Muscle of leg (tissue), 11 donors: Measurements from ENCODE around the gene TRPM3. TPM values are rescaled to one million over a fixed set of nuclear protein-coding genes. Genes with fewer than 3 reads are reported as not detected.

Experiments used
- DNase-seq: peaks from one replicate; pipeline ENCODE4 v3.0.0; 2013
- H3K27ac ChIP-seq: one replicate; pipeline ENCODE4 v1.5.1; 2013; ENCODE audit warnings: mild to moderate bottlenecking, low read length, control low read depth
- H3K27me3 ChIP-seq: one replicate; pipeline ENCODE4 v1.6.1; 2013; ENCODE audit warnings: low read length; ENCODE audit not compliant: control insufficient read depth, insufficient read depth
- H3K36me3 ChIP-seq: one replicate; pipeline ENCODE4 v1.6.1; 2013; ENCODE audit warnings: low read length; ENCODE audit not compliant: control insufficient read depth, insufficient read depth
- H3K4me1 ChIP-seq: one replicate; pipeline ENCODE4 v1.6.1; 2013; ENCODE audit warnings: low read length; ENCODE audit not compliant: control insufficient read depth, insufficient read depth
- H3K4me3 ChIP-seq: one replicate; pipeline ENCODE4 v1.5.1; 2013; ENCODE audit warnings: low read length, control low read depth
- H3K9me3 ChIP-seq: replicated peaks from 2 replicates; pipeline ENCODE4 v1.6.1; 2013; ENCODE audit warnings: low read depth, low read length; ENCODE audit not compliant: control insufficient read depth
- WGBS: methylation state at CpG from one replicate; pipeline ENCODE4 v1.1.5; 2013; ENCODE audit warnings: missing lambda C conversion rate; ENCODE audit not compliant: insufficient coverage; 5-methylcytosine and 5-hydroxymethylcytosine counted together
- polyA plus RNA-seq, 8 donors: library from polyadenylated mRNA; unstranded; fragments of 120-200 nt; gene quantifications; one replicate each; pipeline versions ENCODE4 v1.2.1 to v1.2.3, GENCODE V29; 2013; ENCODE audit warnings: inconsistent platforms in 1 of 8, low replicate concordance in 1 of 8; ENCODE audit not compliant: insufficient read length in 8 of 8, insufficient read depth in 1 of 8
- total RNA-seq: library from RNA; stranded (reverse); fragments of 120-200 nt; gene quantifications from one replicate; pipeline ENCODE4 v1.2.4, GENCODE V29; 2013

The TRPM3 gene
- total and polyA plus RNA-seq, 9 donors = 0.14 to 0.66 (median 0.31) TPM

- no peaks in the 10 kb centered on the region for H3K9me3 ChIP-seq
- H3K36me3 ChIP-seq = no peaks in the 10 kb centered on the region
- H3K4me3 ChIP-seq = no peak overlapping the region
- no CpG with 5 or more reads among the region's 2 CpGs for WGBS
- DNase-seq = no peak
- H3K4me1 ChIP-seq = no peaks in the 10 kb centered on the region
- no peaks in the 10 kb centered on the region for H3K27me3 ChIP-seq
- H3K27ac ChIP-seq = no peak overlapping the region
Observed at GRCh38 chr9:70936536-70936935, 184.9 kb downstream of the TRPM3 start.

DNA sequence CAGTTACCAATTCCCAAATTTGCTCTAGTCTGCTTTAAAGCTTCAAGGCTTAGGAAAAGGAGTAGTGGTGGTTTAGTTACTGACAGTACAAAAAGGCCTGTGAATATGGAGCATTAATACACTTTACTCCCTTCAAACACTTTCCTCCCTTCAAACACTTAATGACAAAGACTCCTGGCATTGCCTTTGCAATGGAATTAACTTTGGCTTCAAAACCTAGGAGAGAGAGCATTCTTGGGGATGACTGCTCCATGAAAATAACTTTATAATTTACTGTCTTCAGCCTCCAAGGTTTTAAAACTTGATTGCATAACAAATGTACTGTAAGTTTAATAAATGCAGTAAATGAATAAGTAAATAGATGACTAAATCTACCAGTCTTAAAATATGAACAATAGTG is 185.6 kb downstream of the TRPM3 start:
- DNase-seq = peak; percentile 66
- Histone ChIP-seq H3K4me1 (no peaks in the 10 kb centered on the region), H3K27me3 (no peaks in the 10 kb centered on the region), H3K36me3 (no peaks in the 10 kb centered on the region), H3K9me3 (no peaks in the 10 kb centered on the region), H3K27ac (no peak overlapping the region), H3K4me3 (no peak overlapping the region)

DNA sequence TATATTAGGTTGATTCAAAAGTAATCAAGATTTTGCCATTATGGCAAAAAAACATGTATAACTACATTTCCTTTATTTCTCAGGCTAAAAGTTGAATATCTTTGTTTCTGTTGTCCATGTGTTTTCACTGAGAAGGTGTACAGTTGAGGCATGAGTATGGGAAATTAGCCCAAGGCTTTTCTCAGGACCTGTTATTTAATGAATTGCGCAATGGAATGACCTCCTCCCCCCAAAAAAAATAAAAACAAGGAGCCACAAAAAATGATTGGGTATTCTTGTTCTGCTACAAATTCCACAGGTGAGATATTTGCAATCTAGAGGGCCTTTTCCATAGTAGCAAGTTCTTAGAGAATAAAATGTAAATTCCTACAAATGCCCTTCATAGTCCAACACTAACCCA is 186.8 kb downstream of the TRPM3 start:
- no CpG with 5 or more reads among the region's 1 CpG for WGBS

DNA sequence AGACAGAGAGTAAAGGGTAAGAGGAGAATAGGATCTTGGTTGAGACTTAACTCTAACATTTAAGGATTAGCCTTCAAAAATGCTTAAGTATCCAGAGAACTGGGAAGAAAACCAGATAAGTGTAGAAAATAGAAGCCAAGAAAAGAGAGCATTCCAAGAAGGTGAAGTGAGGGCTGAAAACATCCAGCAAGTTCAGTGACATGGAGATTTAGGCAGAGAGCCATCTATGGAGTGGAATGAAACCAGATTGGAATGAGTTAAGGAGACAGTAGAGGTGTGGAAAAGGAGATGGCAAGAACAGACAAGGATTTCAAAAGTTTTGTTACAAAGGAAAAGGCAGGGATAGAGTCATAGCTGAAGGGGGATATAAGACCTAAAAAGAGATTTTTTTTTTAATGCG is 188.1 kb downstream of the TRPM3 start:
- DNase-seq = peak; percentile 76
- no peaks in the 10 kb centered on the region for H3K4me1 ChIP-seq
- H3K9me3 ChIP-seq = no peaks in the 10 kb centered on the region
- H3K4me3 ChIP-seq = no peak overlapping the region
- H3K27me3 ChIP-seq = no peaks in the 10 kb centered on the region
- H3K27ac ChIP-seq = no peak overlapping the region
- H3K36me3 ChIP-seq = no peaks in the 10 kb centered on the region
- WGBS = 40% methylated on average over 1 of the region's 1 CpG

More for the DNA sequence above, 186.8 kb downstream of the TRPM3 start:
- Histone ChIP-seq H3K4me1 (no peaks in the 10 kb centered on the region), H3K4me3 (no peak overlapping the region), H3K36me3 (no peaks in the 10 kb centered on the region), H3K27ac (no peak overlapping the region), H3K9me3 (no peaks in the 10 kb centered on the region), H3K27me3 (no peaks in the 10 kb centered on the region)
- no peak for DNase-seq

GRCh38 chr9:70932097-70932496 is 189.3 kb downstream of the TRPM3 start:
- Histone ChIP-seq H3K9me3 (no peaks in the 10 kb centered on the region), H3K4me3 (no peak overlapping the region), H3K36me3 (no peaks in the 10 kb centered on the region), H3K27me3 (no peaks in the 10 kb centered on the region), H3K27ac (no peak overlapping the region), H3K4me1 (no peaks in the 10 kb centered on the region)
- DNase-seq = no peak
- no CpG with 5 or more reads among the region's 1 CpG for WGBS

GRCh38 chr9:70927530-70927929 is 193.9 kb downstream of the TRPM3 start:
- Histone ChIP-seq H3K27ac (no peak overlapping the region), H3K4me1 (no peaks in the 10 kb centered on the region), H3K27me3 (no peaks in the 10 kb centered on the region), H3K4me3 (no peak overlapping the region), H3K9me3 (no peaks in the 10 kb centered on the region), H3K36me3 (no peaks in the 10 kb centered on the region)
- 60% methylated on average over 1 of the region's 2 CpGs for WGBS
- no peak for DNase-seq

DNA sequence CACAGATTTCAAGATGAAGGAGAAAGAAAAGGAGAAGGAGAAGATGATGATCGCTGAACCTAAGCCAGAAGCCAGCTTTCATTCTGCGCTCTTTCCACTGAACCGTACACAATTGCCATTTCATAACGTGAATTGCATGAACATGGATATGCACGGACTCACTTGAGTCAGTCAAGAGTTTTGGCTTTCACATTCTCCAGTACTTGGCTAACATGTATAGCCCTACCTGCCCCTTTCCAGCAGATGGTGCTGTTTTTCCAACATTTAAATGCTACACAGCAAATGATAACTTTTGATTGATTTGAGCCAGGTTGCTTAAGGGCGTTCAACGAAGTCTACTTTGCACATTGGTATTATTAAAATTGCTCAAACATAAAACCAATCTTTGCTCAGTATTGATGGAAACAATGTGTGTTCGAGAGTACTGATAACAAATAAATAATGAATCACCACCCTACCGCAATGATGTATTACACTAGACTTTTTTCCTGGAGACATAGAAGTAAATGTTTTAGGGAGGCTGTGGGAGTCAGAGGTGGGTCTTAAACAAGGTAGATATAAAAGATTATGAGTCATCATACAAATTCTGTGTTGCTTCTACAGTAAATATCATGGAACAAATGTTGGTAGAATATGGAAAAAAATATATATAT is 196.4 kb downstream of the TRPM3 start:
- Histone ChIP-seq H3K4me3 (no peak overlapping the region), H3K9me3 (no peaks in the 10 kb centered on the region), H3K27ac (no peak overlapping the region), H3K36me3 (no peaks in the 10 kb centered on the region), H3K4me1 (no peaks in the 10 kb centered on the region), H3K27me3 (no peaks in the 10 kb centered on the region)
- WGBS = 21% methylated on average over 5 of the region's 9 CpGs
- DNase-seq = peak; percentile 90

- Histone ChIP-seq H3K27me3 (no peaks in the 10 kb centered on the region), H3K36me3 (no peaks in the 10 kb centered on the region), H3K4me3 (no peak overlapping the region), H3K4me1 (no peaks in the 10 kb centered on the region), H3K27ac (no peak overlapping the region), H3K9me3 (no peaks in the 10 kb centered on the region)
- no CpG with 5 or more reads among the region's 6 CpGs for WGBS
- DNase-seq = peak; percentile 83
Observed at GRCh38 chr9:70924380-70924779, 197.0 kb downstream of the TRPM3 start.

GRCh38 chr9:70923961-70924360 is 197.5 kb downstream of the TRPM3 start:
- H3K4me1 ChIP-seq = no peaks in the 10 kb centered on the region
- DNase-seq = peak; percentile 33
- WGBS = no CpG with 5 or more reads among the region's 1 CpG

GRCh38 chr9:70921136-70921535 is 200.3 kb downstream of the TRPM3 start:
- H3K27me3 ChIP-seq = no peaks in the 10 kb centered on the region
- no peaks in the 10 kb centered on the region for H3K9me3 ChIP-seq
- no peak for DNase-seq
- no peak overlapping the region for H3K27ac ChIP-seq
- H3K36me3 ChIP-seq = no peaks in the 10 kb centered on the region
- H3K4me1 ChIP-seq = no peaks in the 10 kb centered on the region
- no peak overlapping the region for H3K4me3 ChIP-seq
- WGBS = no CpG with 5 or more reads among the region's 1 CpG

More at GRCh38 chr9:70923961-70924360, 197.5 kb downstream of the TRPM3 start:
- H3K27ac ChIP-seq = no peak overlapping the region
- H3K36me3 ChIP-seq = no peaks in the 10 kb centered on the region
- H3K4me3 ChIP-seq = no peak overlapping the region
- H3K27me3 ChIP-seq = no peaks in the 10 kb centered on the region
- no peaks in the 10 kb centered on the region for H3K9me3 ChIP-seq

DNA sequence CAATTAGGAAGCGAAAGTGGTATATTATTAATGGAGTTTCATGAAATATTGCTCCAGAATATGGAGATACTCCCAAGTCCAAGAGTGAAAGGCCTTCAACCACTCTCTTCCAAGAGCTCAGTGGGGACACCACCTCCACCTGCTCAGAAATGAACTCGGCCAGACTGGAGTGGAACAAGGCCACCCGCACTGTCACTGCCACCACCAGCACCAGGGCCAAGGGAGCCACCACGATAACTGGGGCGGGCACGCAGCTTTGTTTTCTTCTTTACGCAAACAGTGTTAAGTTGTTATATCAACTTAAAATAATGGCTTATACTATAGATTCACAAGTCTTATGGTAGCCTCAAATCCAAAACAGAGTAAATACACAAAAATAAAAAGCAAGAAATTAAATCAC is 204.1 kb downstream of the TRPM3 start:
- no peak for DNase-seq
- Histone ChIP-seq H3K4me3 (no peak overlapping the region), H3K9me3 (no peaks in the 10 kb centered on the region), H3K27ac (no peak overlapping the region), H3K36me3 (no peaks in the 10 kb centered on the region), H3K27me3 (no peaks in the 10 kb centered on the region), H3K4me1 (no peaks in the 10 kb centered on the region)
- 75% methylated on average over 2 of the region's 7 CpGs for WGBS
